NT2/D1 (cell line): ENCODE measurements around the gene LIF.

ENCODE experiments used
- DNase-seq: peaks from one replicate; pipeline ENCODE4 v3.0.0-alpha.2; 2011; ENCODE audit warnings: low read depth, low spot score
- H3K27me3 ChIP-seq: 2 replicates; pipeline ENCODE4 v1.6.0; 2011; ENCODE audit warnings: mild to moderate bottlenecking; ENCODE audit not compliant: insufficient read length, insufficient read depth
- H3K36me3 ChIP-seq: 2 replicates; pipeline ENCODE4 v1.6.1; 2011; ENCODE audit warnings: mild to moderate bottlenecking, low read length, mixed read lengths; ENCODE audit not compliant: insufficient read depth, insufficient read length
- H3K4me1 ChIP-seq: 2 replicates; pipeline ENCODE4 v1.5.1; 2011; ENCODE audit not compliant: insufficient read depth, insufficient read length
- H3K4me3 ChIP-seq: 2 replicates; pipeline ENCODE4 v1.5.1; 2011; ENCODE audit warnings: low read depth; ENCODE audit not compliant: insufficient read length
- H3K9ac ChIP-seq: 2 replicates; pipeline ENCODE4 v1.6.0; 2011; ENCODE audit warnings: low read depth; ENCODE audit not compliant: insufficient read length
- H3K9me3 ChIP-seq: 2 replicates; pipeline ENCODE4 v1.5.1; 2011; ENCODE audit warnings: mild to moderate bottlenecking, low read length; ENCODE audit not compliant: insufficient read depth
- SUZ12 ChIP-seq: IDR thresholded peaks from 2 replicates; pipeline ENCODE4 v1.6.1; 2011; ENCODE audit not compliant: insufficient read length, insufficient read depth; ENCODE audit errors: extremely low read depth
- YY1 ChIP-seq: IDR thresholded peaks from 2 replicates; pipeline ENCODE4 v1.6.1; 2011; ENCODE audit not compliant: insufficient read length, insufficient read depth
- ZNF274 ChIP-seq: IDR thresholded peaks from 2 replicates; pipeline ENCODE4 v1.6.1; 2011; ENCODE audit warnings: mild to moderate bottlenecking, low read depth, low read length

LIF gene

GRCh38 chr22:30198921-30199320, 47.6 kb downstream of the LIF start:
- no peak for DNase-seq
- no peaks in the 10 kb centered on the region for H3K36me3 ChIP-seq
- no peak overlapping the region for H3K4me3 ChIP-seq
- peaks cover 3% of the 10 kb centered on the region for H3K4me1 ChIP-seq
- no peaks in the 10 kb centered on the region for H3K27me3 ChIP-seq
- TF ChIP-seq SUZ12: no peak
- H3K9ac ChIP-seq: no peak overlapping the region
- H3K9me3 ChIP-seq: peaks cover 6% of the 10 kb centered on the region; the same call in 1 of the 2 replicates

GRCh38 chr22:30198152-30198825, 48.3 kb downstream of the LIF start:
- Histone ChIP-seq H3K27me3 (no peaks in the 10 kb centered on the region), H3K9me3 (peaks cover 6% of the 10 kb centered on the region; the same call in 1 of the 2 replicates), H3K36me3 (no peaks in the 10 kb centered on the region), H3K4me3 (no peak overlapping the region), H3K9ac (no peak overlapping the region), H3K4me1 (peaks cover 3% of the 10 kb centered on the region)
- DNase-seq: no peak
- no peak for TF ChIP-seq ZNF274
- no peak for TF ChIP-seq SUZ12
- no peak for TF ChIP-seq YY1

GRCh38 chr22:30197389-30197788, 49.2 kb downstream of the LIF start:
- Histone ChIP-seq H3K27me3 (no peaks in the 10 kb centered on the region), H3K36me3 (no peaks in the 10 kb centered on the region), H3K4me1 (peaks cover 3% of the 10 kb centered on the region), H3K4me3 (no peak overlapping the region), H3K9ac (no peak overlapping the region), H3K9me3 (peaks cover 6% of the 10 kb centered on the region; the same call in 1 of the 2 replicates)
- TF ChIP-seq SUZ12 (no peak), ZNF274 (no peak), YY1 (no peak)
- DNase-seq: no peak

- H3K4me3 ChIP-seq: no peak overlapping the region
- no peaks in the 10 kb centered on the region for H3K36me3 ChIP-seq
- H3K9me3 ChIP-seq: peaks cover 6% of the 10 kb centered on the region; the same call in 1 of the 2 replicates
- H3K4me1 ChIP-seq: peaks cover 3% of the 10 kb centered on the region
- no peak for DNase-seq
- peak overlapping the region; percentile 32 for H3K9ac ChIP-seq
- TF ChIP-seq ZNF274 (no peak), YY1 (no peak), SUZ12 (no peak)
- no peaks in the 10 kb centered on the region for H3K27me3 ChIP-seq
Measured at GRCh38 chr22:30196880-30197336, 49.7 kb downstream of the LIF start.

GRCh38 chr22:30196141-30196879, 50.2 kb downstream of the LIF start:
- Histone ChIP-seq H3K27me3 (no peaks in the 10 kb centered on the region), H3K4me1 (peaks cover 3% of the 10 kb centered on the region), H3K9ac (peak overlapping the region; percentile 32), H3K4me3 (no peak overlapping the region), H3K36me3 (no peaks in the 10 kb centered on the region), H3K9me3 (peaks cover 6% of the 10 kb centered on the region; the same call in 1 of the 2 replicates)
- peak; percentile 57 for DNase-seq
- TF ChIP-seq SUZ12: no peak
- TF ChIP-seq YY1: no peak
- no peak for TF ChIP-seq ZNF274

GRCh38 chr22:30195245-30196140, 51.1 kb downstream of the LIF start:
- Histone ChIP-seq H3K36me3 (no peaks in the 10 kb centered on the region), H3K4me3 (no peak overlapping the region), H3K27me3 (no peaks in the 10 kb centered on the region), H3K9ac (no peak overlapping the region), H3K4me1 (peaks cover 3% of the 10 kb centered on the region), H3K9me3 (peaks cover 6% of the 10 kb centered on the region; the same call in 1 of the 2 replicates)
- no peak for TF ChIP-seq YY1
- no peak for TF ChIP-seq SUZ12
- no peak for TF ChIP-seq ZNF274
- no peak for DNase-seq
